WTC11 (cell line): ENCODE measurements around the gene CDH6. TPM values are rescaled to one million over a fixed set of nuclear protein-coding genes. Genes with fewer than 3 reads are reported as not detected.

Experiments used
- ATAC-seq: fragments of 200-7000 bp; cut with Tn5 transposase; 2 replicates; pipeline ENCODE4 v1.10.0; 2021; ENCODE audit warnings: mild to moderate bottlenecking, moderate library complexity
- Bru-seq: library from RNA; stranded (reverse); fragments of 400-500 nt; gene quantifications from one replicate; lab custom pipeline; 2021; lab: Mats Ljungman, UMichigan
- CTCF ChIA-PET: fragments of 300-600 bp; sonication (Branson Sonifier 250); formaldehyde crosslinking; loops from one replicate; lab custom pipeline; 2021; ENCODE audit warnings: antibody characterized with exemption; lab: Charles Lee
- POLR2A ChIA-PET: fragments of 350-600 bp; sonication (Branson Sonifier 250); formaldehyde crosslinking; loops from one replicate; lab custom pipeline; 2021; ENCODE audit warnings: antibody characterized with exemption; lab: Charles Lee
- DNase-seq: peaks from one replicate; pipeline ENCODE4 v3.0.0; 2021; ENCODE audit warnings: low spot score
- H3K27ac Mint-ChIP-seq: 2 replicates; pipeline ENCODE4 v1.8.0; 2021; ENCODE audit warnings: mixed read lengths
- H3K27me3 Mint-ChIP-seq: 2 replicates; pipeline ENCODE4 v1.8.0; 2021; ENCODE audit warnings: low read depth, mild to moderate bottlenecking, moderate library complexity, mixed read lengths
- H3K36me3 Mint-ChIP-seq: 2 replicates; pipeline ENCODE4 v1.8.0; 2021; ENCODE audit warnings: mixed read lengths
- H3K4me1 Mint-ChIP-seq: 2 replicates; pipeline ENCODE4 v1.8.0; 2022; ENCODE audit warnings: mixed read lengths
- H3K4me3 Mint-ChIP-seq: 2 replicates; pipeline ENCODE4 v1.8.0; 2021; ENCODE audit warnings: mild to moderate bottlenecking, moderate library complexity, mixed read lengths
- H3K9me3 Mint-ChIP-seq: 2 replicates; pipeline ENCODE4 v1.8.0; 2021; ENCODE audit warnings: mixed read lengths
- AFF4 ChIP-seq: sonication (generic); formaldehyde crosslinking; IDR thresholded peaks from 2 replicates; pipeline ENCODE4 v1.8.1; 2023; ENCODE audit warnings: mild to moderate bottlenecking, missing genetic modification reagents, borderline replicate concordance
- ARID4B ChIP-seq: sonication (generic); formaldehyde crosslinking; IDR thresholded peaks from 2 replicates; pipeline ENCODE4 v1.8.0; 2023; ENCODE audit warnings: missing genetic modification reagents, mild to moderate bottlenecking, borderline replicate concordance
- CREM ChIP-seq: sonication (generic); formaldehyde crosslinking; IDR thresholded peaks from 2 replicates; pipeline ENCODE4 v1.8.1; 2022; ENCODE audit warnings: mild to moderate bottlenecking, missing genetic modification reagents, moderate library complexity
- E2F5 ChIP-seq: sonication (generic); formaldehyde crosslinking; IDR thresholded peaks from 2 replicates; pipeline ENCODE4 v1.8.1; 2022; ENCODE audit warnings: mild to moderate bottlenecking, moderate library complexity, missing genetic modification reagents
- ETV6 ChIP-seq: sonication (generic); formaldehyde crosslinking; IDR thresholded peaks from 2 replicates; pipeline ENCODE4 v1.8.1; 2022; ENCODE audit warnings: mild to moderate bottlenecking, missing genetic modification reagents
- GABPB1 ChIP-seq: sonication (generic); formaldehyde crosslinking; IDR thresholded peaks from 2 replicates; pipeline ENCODE4 v1.8.1; 2023; ENCODE audit warnings: mild to moderate bottlenecking, missing genetic modification reagents
- IRF2 ChIP-seq: sonication (generic); formaldehyde crosslinking; IDR thresholded peaks from 2 replicates; pipeline ENCODE4 v1.8.0; 2022; ENCODE audit warnings: low read depth, missing genetic modification reagents, borderline replicate concordance
- JAZF1 ChIP-seq: fragments of 250-450 bp; sonication (Bioruptor Pico); IDR thresholded peaks from 2 replicates; pipeline ENCODE4 v1.9.0; 2021; ENCODE audit warnings: moderate library complexity, mild to moderate bottlenecking, inconsistent platforms
- NFATC4 ChIP-seq: fragments of 250-450 bp; sonication (Bioruptor Pico); IDR thresholded peaks from 2 replicates; pipeline ENCODE4 v1.9.0; 2021; ENCODE audit warnings: mild to moderate bottlenecking
- NFYB ChIP-seq: sonication (generic); formaldehyde crosslinking; conservative IDR thresholded peaks from 2 replicates; pipeline ENCODE4 v1.8.0; 2022; ENCODE audit warnings: low read depth, missing genetic modification reagents
- RELA ChIP-seq: sonication (generic); formaldehyde crosslinking; IDR thresholded peaks from 2 replicates; pipeline ENCODE4 v1.8.1; 2022; ENCODE audit warnings: missing genetic modification reagents, mild to moderate bottlenecking, borderline replicate concordance
- SMAD3 ChIP-seq: sonication (generic); formaldehyde crosslinking; IDR thresholded peaks from 2 replicates; pipeline ENCODE4 v1.8.0; 2022; ENCODE audit warnings: missing genetic modification reagents, mild to moderate bottlenecking, borderline replicate concordance
- USF2 ChIP-seq: sonication (generic); formaldehyde crosslinking; IDR thresholded peaks from 2 replicates; pipeline ENCODE4 v1.8.1; 2023; ENCODE audit warnings: mild to moderate bottlenecking, missing genetic modification reagents, moderate library complexity
- ZMAT4 ChIP-seq: fragments of 250-450 bp; sonication (Bioruptor Pico); IDR thresholded peaks from 2 replicates; pipeline ENCODE4 v1.9.0; 2021; ENCODE audit warnings: mild to moderate bottlenecking
- ZNF396 ChIP-seq: fragments of 250-450 bp; sonication (Bioruptor Pico); IDR thresholded peaks from 2 replicates; pipeline ENCODE4 v1.8.0; 2021; ENCODE audit warnings: mild to moderate bottlenecking, moderate library complexity, borderline replicate concordance
- ZNF671 ChIP-seq: fragments of 250-450 bp; sonication (Bioruptor Pico); IDR thresholded peaks from 2 replicates; pipeline ENCODE4 v1.8.0; 2021; ENCODE audit warnings: mild to moderate bottlenecking
- ZSCAN18 ChIP-seq: fragments of 250-450 bp; sonication (Bioruptor Pico); IDR thresholded peaks from 2 replicates; pipeline ENCODE4 v2.1.2; 2022; ENCODE audit warnings: mild to moderate bottlenecking, moderate library complexity
- long read RNA-seq, 3 experiments: library from RNA in 1 of 3; library from capped mRNA in 1 of 3; library from polyadenylated mRNA in 1 of 3; unstranded in 2 of 3; stranded (forward) in 1 of 3; transcript quantifications; one replicate each; pipeline ENCODE4 v2.0.0, GENCODE V29; 2021
- total RNA-seq: library from RNA; stranded (reverse); gene quantifications from 3 replicates; pipeline ENCODE4 v1.2.3, GENCODE V29; 2021
- TF ChIP-seq, protein P1 (sequence below): sonication (generic); formaldehyde crosslinking; IDR thresholded peaks from 2 replicates; pipeline ENCODE4 v1.8.1; 2023; ENCODE audit warnings: mild to moderate bottlenecking, missing genetic modification reagents
- TF ChIP-seq, protein P2 (sequence below): sonication (generic); formaldehyde crosslinking; IDR thresholded peaks from 2 replicates; pipeline ENCODE4 v1.8.0; 2022; ENCODE audit warnings: mild to moderate bottlenecking, missing genetic modification reagents

The CDH6 gene
- 0.87 to 2.6 TPM (median 1.1 TPM) in 3 replicates for total RNA-seq
- Bru-seq, nascent RNA, result percentile 34 among the genes with signal in this experiment
- long read RNA-seq, experiment 1, full-length matches to known transcripts, result 8 of 9 reads
- long read RNA-seq, experiment 1, partial matches to known transcripts, result 0 of 9 reads
- long read RNA-seq, experiment 1, other reads (novel, unspliced or antisense), result 1 of 9 reads
- long read RNA-seq, experiment 2, partial matches to known transcripts, result 1 of 2 reads
- long read RNA-seq, experiment 2, other reads (novel, unspliced or antisense), result 1 of 2 reads
- long read RNA-seq, experiment 3, partial matches to known transcripts, result 3 of 4 reads
- long read RNA-seq, experiment 3, other reads (novel, unspliced or antisense), result 0 of 4 reads

DNA sequence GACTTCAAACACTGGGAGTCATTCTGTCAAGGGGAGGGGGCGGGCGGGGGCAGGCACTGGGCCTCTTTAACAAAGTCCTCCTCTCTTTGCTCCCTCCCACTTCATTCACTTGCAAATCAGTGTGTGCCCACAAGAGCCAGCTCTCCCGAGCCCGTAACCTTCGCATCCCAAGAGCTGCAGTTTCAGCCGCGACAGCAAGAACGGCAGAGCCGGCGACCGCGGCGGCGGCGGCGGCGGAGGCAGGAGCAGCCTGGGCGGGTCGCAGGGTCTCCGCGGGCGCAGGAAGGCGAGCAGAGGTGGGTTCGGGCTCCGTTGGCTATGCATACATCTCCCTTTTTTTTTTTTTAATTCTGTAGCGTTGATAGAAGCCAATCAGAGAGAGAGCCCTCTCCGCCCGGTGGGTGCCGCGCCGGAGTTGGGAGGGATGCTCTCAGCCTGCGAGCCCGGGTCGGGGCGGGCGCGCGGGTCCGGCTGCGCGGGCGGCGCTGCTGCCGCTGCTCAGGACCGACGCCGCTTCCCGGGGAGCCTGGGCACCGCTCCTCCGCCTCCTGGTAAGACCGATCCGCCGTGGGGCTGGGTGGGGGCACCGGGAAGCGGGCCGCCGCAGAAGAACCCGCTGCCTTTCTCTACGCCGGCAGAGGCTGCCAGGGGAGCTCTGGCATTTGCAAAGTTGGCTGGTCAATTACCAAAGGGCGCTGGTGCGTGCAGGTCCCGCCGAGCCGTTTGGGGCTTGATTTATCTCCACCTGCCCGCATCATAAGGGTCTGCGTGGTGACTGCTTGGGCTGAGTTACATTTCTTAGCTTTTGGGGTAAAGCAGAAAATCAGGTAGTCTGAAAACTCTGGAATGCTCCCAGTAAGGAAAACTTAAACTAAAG is at the start of gene CDH6:
TSS of gene CDH6 (plus strand) at position 96 of the 877 bp plus-strand sequence. CDS start 73,788 bp downstream, outside the sequence.
- DNase-seq (peak; percentile 82), ATAC-seq (peak; percentile 94)
- no peaks in the 10 kb centered on the region for H3K9me3 Mint-ChIP-seq
- POLR2A ChIA-PET, result no interaction called here
- peaks cover 55% of the 10 kb centered on the region for H3K27me3 Mint-ChIP-seq
- no peak within 1 kb of the TSS for H3K27ac Mint-ChIP-seq
- no peaks in the 10 kb centered on the region for H3K36me3 Mint-ChIP-seq
- H3K4me3 Mint-ChIP-seq, result peak within 1 kb of the TSS; percentile 85
- CTCF ChIA-PET, result interaction anchor here (0.6 to 2.2 kb wide), 4 partner anchors 38 to 806 kb away, joined by 3 to 11 read pairs (median 5); no protein-coding TSS in a partner anchor
- peaks cover 31% of the 10 kb centered on the region for H3K4me1 Mint-ChIP-seq
- TF ChIP-seq ZSCAN18 (CRISPR knock-in tag), result no peak
- no peak for TF ChIP-seq USF2 (CRISPR knock-in tag)
- no peak for TF ChIP-seq ZMAT4
- TF ChIP-seq SMAD3, result no peak
- no peak for TF ChIP-seq JAZF1 (CRISPR knock-in tag)
- TF ChIP-seq ARID4B (CRISPR knock-in tag), result no peak
- no peak for TF ChIP-seq ZNF671
- no peak for TF ChIP-seq IRF2 (CRISPR knock-in tag)
- TF ChIP-seq, protein P1, sequence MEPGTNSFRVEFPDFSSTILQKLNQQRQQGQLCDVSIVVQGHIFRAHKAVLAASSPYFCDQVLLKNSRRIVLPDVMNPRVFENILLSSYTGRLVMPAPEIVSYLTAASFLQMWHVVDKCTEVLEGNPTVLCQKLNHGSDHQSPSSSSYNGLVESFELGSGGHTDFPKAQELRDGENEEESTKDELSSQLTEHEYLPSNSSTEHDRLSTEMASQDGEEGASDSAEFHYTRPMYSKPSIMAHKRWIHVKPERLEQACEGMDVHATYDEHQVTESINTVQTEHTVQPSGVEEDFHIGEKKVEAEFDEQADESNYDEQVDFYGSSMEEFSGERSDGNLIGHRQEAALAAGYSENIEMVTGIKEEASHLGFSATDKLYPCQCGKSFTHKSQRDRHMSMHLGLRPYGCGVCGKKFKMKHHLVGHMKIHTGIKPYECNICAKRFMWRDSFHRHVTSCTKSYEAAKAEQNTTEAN (CRISPR knock-in tag), result no peak
- TF ChIP-seq, protein P2, sequence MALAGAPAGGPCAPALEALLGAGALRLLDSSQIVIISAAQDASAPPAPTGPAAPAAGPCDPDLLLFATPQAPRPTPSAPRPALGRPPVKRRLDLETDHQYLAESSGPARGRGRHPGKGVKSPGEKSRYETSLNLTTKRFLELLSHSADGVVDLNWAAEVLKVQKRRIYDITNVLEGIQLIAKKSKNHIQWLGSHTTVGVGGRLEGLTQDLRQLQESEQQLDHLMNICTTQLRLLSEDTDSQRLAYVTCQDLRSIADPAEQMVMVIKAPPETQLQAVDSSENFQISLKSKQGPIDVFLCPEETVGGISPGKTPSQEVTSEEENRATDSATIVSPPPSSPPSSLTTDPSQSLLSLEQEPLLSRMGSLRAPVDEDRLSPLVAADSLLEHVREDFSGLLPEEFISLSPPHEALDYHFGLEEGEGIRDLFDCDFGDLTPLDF, result no peak
- 0 out of 2 replicates have a peak, but pooled peaks have one; percentile 55 for TF ChIP-seq ETV6 (CRISPR knock-in tag)
- 0 out of 2 replicates have a peak, but pooled peaks have one; percentile 27 for TF ChIP-seq E2F5 (CRISPR knock-in tag)
- no peak for TF ChIP-seq ZNF396
- TF ChIP-seq GABPB1 (CRISPR knock-in tag), result no peak
- TF ChIP-seq NFATC4 (CRISPR knock-in tag), result no peak
- 0 out of 2 replicates have a peak, but pooled peaks have one; percentile 31 for TF ChIP-seq CREM (CRISPR knock-in tag)
- peak; percentile 36; the same call in 1 of the 2 replicates for TF ChIP-seq RELA (CRISPR knock-in tag)
- no peak for TF ChIP-seq NFYB (CRISPR knock-in tag)
- TF ChIP-seq AFF4 (CRISPR knock-in tag), result no peak
